Kidney capillary endothelial cell (primary cell): ENCODE data around the gene TBL1X.

Experiments
- DNase-seq: peaks from one replicate; pipeline ENCODE4 v3.0.0-alpha.2; 2018; ENCODE audit warnings: low spot score

The TBL1X gene

GRCh38 chrX:9707306-9708033, 242.6 kb downstream of the TBL1X start:
- no peak for DNase-seq

- no peak for DNase-seq
Measured at GRCh38 chrX:9708086-9708485, 243.2 kb downstream of the TBL1X start.

GRCh38 chrX:9708923-9709553, 244.2 kb downstream of the TBL1X start:
- DNase-seq = peak; percentile 65

- no peak for DNase-seq
Measured at GRCh38 chrX:9710332-9710731, 245.5 kb downstream of the TBL1X start.

- no peak for DNase-seq
Measured at GRCh38 chrX:9717376-9717775, 252.5 kb downstream of the TBL1X start.

- no peak for DNase-seq
Measured at GRCh38 chrX:9724711-9725110, 259.9 kb downstream of the TBL1X start.

GRCh38 chrX:9728261-9728660, 263.4 kb downstream of the TBL1X start:
- no peak for DNase-seq

GRCh38 chrX:9729171-9729885, 264.5 kb downstream of the TBL1X start:
- DNase-seq = no peak

GRCh38 chrX:9730078-9730477, 265.2 kb downstream of the TBL1X start:
- DNase-seq = no peak

GRCh38 chrX:9730752-9731151, 265.9 kb downstream of the TBL1X start:
- no peak for DNase-seq

GRCh38 chrX:9737363-9737762, 272.5 kb downstream of the TBL1X start:
- DNase-seq = no peak

GRCh38 chrX:9738151-9738550, 273.3 kb downstream of the TBL1X start:
- no peak for DNase-seq

- no peak for DNase-seq
Measured at GRCh38 chrX:9739130-9739529, 274.3 kb downstream of the TBL1X start.

GRCh38 chrX:9745417-9746115, 280.7 kb downstream of the TBL1X start:
- peak; percentile 92 for DNase-seq

- peak; percentile 81 for DNase-seq
Measured at GRCh38 chrX:9746148-9746888, 281.5 kb downstream of the TBL1X start.

GRCh38 chrX:9747644-9748043, 282.8 kb downstream of the TBL1X start:
- peak; percentile 3 for DNase-seq

- no peak for DNase-seq
Measured at GRCh38 chrX:9749146-9749692, 284.4 kb downstream of the TBL1X start.

- no peak for DNase-seq
Measured at GRCh38 chrX:9757366-9757765, 292.5 kb downstream of the TBL1X start.

GRCh38 chrX:9758021-9758638, 293.3 kb downstream of the TBL1X start:
- DNase-seq = no peak

- DNase-seq = no peak
Measured at GRCh38 chrX:9759337-9759736, 294.5 kb downstream of the TBL1X start.
